HG03045 (cell line): ENCODE measurements around the gene XRCC6.
A peak's percentile ranks its signal among the peaks of the same experiment; 100 is the strongest.
"Not testable (repeated sequence)": the region's sequence is repeated elsewhere in the genome, so short reads cannot be mapped to it uniquely, and the experiment has no call there.

ENCODE experiments used
- ATAC-seq: cut with Tn5 transposase; IDR thresholded peaks from one replicate; pipeline ENCODE4 v1.9.1; 2021; ENCODE audit warnings: mild to moderate bottlenecking, moderate library complexity; ENCODE audit not compliant: unreplicated experiment

The XRCC6 gene

DNA sequence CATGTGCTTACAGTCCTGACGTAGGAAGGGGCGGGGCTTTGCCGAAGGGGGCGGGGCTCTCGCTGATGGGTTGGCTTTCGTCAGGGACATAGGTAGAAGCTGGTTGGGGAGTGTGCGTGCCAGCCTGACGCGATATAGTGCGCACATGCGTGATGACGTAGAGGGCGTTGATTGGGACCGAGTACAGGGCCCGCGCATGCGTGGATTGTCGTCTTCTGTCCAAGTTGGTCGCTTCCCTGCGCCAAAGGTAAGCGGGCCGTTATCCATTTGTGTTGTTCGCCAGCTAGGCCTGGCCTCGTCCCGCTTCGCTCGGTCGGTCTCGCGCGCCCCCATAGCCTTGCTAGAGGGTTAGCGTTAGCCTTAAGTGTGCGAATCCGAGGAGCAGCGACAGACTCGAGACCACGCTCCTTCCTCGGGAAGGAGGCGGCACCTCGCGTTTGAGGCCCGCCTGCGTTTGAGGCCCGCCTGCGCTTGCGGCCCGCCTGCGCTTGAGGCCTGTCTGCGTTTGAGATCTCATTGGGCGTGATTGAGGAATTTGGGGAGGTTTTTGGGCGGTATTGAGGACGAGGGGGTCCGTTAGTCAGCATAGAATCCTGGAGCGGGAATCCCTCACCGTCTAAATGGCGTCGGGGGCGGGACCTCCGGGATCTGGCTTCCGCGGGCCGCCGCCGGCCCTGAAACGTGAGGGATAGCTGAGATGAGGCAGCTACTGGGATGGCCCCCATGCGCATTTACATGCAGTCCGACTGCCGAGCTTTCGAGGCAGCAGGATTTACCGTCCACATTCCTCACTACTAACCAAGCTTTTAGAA lies at the start of gene XRCC6:
Gene XRCC6, plus strand, starts transcription at position 197 of the 812 bp plus-strand sequence. CDS start 710 bp downstream, outside the sequence.
- peak; percentile 84 for ATAC-seq

GRCh38 chr22:41571786-41572185 lies 49.3 kb upstream of the XRCC6 start:
- ATAC-seq, result no peak

DNA sequence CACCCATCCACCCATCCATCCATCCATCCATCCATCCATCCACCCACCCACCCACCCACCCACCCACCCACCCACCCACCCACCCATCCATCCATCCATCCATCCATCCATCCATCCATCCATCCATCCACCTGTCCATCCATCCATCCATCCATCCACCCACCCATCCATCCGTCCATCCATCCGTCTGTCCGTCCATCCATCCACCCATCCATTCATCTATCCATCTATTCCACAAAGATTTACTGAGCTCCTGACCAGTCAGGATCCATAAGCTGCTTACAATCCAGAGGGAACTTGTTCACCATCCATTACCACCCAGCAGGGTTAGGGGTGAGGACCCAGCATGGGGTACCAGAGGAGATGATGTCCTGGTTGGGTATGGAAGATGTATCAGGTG lies 48.8 kb upstream of the XRCC6 start:
- not testable (repeated sequence) for ATAC-seq

GRCh38 chr22:41573677-41574076 lies 47.4 kb upstream of the XRCC6 start:
- ATAC-seq, result no peak

DNA sequence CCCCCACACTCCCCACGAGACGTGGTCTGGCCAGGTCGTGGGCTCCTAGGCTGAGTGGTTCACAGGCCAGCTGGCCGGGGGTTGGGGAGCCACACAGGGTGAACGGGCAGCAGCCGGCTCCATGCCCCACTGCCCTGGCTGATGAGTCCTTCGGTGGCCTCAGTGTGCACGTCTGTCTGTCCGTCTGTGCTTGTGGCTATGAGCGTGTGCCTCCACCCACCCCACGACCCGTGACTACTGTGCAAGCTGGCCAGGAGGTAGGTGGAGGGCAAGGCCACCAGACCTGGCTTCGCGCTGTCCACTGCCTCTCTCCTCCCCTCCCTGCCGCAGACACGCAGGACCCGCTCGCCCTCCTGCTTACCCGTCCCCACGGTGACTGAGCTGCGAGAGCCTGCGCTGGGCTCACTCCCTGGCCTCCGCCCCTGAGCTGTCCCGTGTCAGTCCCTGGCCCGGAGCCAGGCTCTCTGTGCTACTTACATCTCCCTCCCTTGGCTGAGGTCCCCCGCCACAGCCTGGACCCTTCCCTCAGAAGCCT lies 46.2 kb upstream of the XRCC6 start:
- ATAC-seq, result no peak

- ATAC-seq, result no peak
Measured at GRCh38 chr22:41575533-41575932, 45.6 kb upstream of the XRCC6 start.

DNA sequence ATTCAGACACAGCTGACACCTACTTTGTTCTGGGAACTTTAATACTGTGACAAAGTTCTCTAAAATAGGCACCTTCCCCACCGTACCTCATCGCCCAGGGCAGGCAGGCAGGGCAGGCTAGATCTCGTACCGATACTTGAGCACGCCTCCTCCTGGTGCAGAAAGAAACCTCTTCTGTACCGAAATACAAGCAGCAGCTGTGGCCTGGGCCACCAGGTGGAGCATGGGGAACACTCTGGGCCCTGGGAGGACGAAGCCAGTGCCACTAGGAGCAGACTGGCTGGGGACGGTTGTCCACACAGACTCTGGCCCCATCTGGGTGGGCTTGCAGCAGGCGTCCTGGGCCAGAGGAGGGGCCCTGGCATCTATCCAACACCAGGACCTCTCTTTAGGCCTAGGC lies 44.2 kb upstream of the XRCC6 start:
- ATAC-seq, result no peak

DNA sequence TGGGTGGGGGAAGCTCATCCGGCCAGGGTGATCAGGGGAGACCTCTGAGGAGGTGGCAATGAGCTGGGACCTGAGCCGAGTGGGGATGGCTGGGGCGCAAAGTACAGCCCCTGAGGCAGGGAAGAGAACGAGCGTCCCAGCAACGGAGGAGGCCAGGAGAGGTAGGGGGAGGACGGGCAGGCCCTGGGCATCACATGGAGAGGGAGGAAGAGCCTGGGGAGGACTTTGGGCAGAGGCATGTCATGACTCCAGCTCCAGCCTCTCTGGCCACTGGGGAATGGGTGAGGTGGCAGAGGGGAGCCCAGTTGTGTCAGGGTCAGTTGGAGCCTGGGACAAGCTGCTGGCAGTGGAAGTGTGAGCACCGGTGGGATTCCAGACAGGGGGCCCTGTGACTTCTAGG lies 43.0 kb upstream of the XRCC6 start:
- ATAC-seq, result no peak

DNA sequence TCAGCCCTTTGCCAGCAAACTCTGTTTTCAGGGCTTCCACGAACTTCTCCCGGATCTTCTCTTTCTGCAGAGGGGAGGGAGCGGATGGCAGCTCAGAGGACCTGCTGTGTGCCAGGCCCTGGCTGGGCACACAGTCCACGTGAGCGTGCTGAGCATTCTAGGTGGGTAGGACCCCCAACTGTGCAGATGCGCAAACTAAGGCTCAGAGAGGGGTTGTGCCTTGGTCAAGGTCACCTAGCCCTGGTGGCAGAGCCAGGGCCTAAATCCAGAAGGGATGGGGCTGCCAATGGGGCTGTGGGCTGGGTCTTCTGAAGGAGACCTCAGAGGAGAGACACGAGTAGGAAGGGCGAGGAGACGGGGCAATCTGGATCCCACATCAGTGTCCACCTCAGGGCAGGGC lies 42.3 kb upstream of the XRCC6 start:
- no peak for ATAC-seq

GRCh38 chr22:41579297-41579996 lies 41.6 kb upstream of the XRCC6 start:
- no peak for ATAC-seq

GRCh38 chr22:41579997-41580355 lies 41.1 kb upstream of the XRCC6 start:
- ATAC-seq, result no peak

DNA sequence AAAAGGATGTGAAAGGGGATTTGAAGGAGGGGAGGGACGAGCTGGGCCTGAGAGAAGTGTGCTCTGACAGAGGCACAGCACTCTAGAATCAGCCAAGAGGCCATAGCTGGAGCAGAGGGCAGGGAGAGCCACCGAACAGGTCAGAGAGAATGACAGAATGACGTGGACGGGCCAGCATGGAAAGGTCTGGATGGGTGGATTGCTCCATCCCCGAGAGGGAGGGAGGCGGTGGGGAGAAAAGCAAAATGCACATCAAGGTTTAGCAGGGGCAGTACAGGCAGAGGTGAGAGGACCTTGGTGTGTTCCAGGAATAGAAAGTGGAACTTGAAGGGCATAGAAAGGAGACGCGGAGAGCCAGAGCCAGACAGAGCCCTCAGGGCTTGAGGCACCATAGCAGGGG lies 38.4 kb upstream of the XRCC6 start:
- no peak for ATAC-seq

GRCh38 chr22:41584881-41585280 lies 36.2 kb upstream of the XRCC6 start:
- no peak for ATAC-seq

GRCh38 chr22:41585898-41586297 lies 35.2 kb upstream of the XRCC6 start:
- ATAC-seq, result no peak

DNA sequence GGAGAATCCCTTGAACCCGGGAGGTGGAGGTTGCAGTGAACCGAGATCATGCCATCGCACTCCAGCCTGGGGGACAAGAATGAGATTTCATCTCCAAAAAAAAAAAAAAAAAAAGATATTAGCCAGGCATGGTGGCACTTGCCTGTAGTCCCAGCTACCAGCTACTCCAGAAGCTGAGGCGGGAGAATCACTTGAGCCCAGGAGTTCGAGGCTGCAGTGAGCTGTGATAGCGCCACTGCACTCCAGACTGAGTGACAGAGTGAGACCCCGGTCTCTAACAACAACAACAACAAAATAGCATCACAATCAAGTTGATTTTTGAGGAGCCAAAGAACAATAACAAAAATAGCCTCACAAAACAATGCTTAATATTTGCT lies 33.8 kb upstream of the XRCC6 start:
- no peak for ATAC-seq

- peak; percentile 91 for ATAC-seq
Measured at GRCh38 chr22:41589391-41590241, 31.5 kb upstream of the XRCC6 start, which contains the start of gene PMM1. TSS of gene PMM1 (minus strand) at chr22:41589840. CDS start at chr22:41589805, 35 bp downstream.

DNA sequence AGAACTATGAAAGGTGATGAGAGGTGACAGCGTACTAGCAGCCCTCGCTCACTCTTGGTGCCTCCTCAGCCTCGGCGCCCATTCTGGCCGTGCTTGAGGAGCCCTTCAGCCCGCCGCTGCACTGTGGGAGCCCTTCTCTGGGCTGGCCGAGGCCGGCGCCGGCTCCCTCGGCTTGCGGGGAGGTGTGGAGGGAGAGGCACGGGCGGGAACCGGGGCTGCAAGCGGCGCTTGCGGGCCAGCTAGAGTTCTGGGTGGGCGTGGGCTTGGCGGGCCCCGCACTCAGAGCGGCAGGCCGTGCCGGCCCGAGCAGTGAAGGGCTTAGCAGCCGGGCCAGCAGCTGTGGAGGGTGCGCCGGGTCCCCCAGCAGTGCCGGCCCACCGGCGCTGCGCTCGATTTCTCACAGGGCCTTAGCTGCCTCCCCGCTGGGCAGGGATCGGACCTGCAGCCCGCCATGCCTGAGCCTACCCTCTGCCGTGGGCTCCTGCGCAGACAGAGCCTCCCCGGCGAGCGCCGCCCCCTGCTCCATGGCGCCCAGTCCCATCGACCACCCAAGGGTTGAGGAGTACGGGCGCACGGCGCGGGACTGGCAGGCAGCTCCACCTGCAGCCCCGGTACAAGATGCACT lies 27.6 kb upstream of the XRCC6 start:
- ATAC-seq, result not testable (repeated sequence)

DNA sequence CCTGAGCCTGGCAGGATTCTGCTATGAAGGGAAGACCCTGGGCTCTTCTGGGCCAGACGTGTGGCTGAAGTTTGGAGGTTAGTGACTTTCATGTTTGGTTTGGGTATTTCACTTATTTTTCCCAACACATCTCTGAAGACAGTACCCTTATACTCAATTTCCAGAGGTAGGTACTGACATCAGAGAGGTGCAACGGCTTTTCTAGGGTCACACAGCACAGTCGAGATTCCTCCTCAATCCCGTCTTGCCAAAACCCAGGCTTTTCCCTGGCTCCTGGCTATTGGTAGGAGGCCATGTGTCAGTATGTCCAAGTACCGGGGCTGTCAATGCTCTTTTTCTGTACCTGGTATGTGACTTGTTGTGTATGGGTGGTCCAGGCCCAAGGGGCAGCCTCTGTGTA lies 25.4 kb upstream of the XRCC6 start:
- ATAC-seq, result no peak

GRCh38 chr22:41596776-41597634 lies 24.1 kb upstream of the XRCC6 start:
- ATAC-seq, result no peak

DNA sequence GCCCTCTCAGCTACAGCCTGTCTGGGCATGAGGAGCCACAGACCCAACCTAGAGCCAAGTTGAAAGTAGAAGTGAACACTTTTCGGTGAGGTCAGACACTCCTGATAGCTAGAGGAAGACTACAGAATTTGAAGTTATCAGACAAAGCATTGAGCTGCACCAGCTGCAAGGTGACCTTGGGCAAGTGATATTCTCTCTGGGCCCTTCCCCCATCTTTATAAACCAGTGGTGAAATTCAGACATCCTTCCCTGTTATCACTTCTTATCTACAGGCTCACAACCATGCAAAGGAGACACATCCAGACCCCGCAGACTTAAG lies 23.5 kb upstream of the XRCC6 start:
- no peak for ATAC-seq
